Fibroblast of lung (primary cell): ENCODE results near the gene TNS1. TPM values are rescaled to one million over a fixed set of nuclear protein-coding genes. Genes with fewer than 3 reads are reported as not detected.

Source experiments
- DNase-seq, 2 donors: peaks; one replicate each; pipeline versions ENCODE4 v3.0.0 to v3.0.0-alpha.2; 2010; ENCODE audit warnings: low read depth in 2 of 2
- H2AFZ ChIP-seq: 2 replicates; pipeline ENCODE4 v1.5.1; 2012; ENCODE audit warnings: low read length, control low read depth, inconsistent platforms
- H3K27ac ChIP-seq: 2 replicates; pipeline ENCODE4 v1.5.1; 2011; ENCODE audit warnings: low read length, control low read depth; ENCODE audit not compliant: insufficient read depth
- H3K27me3 ChIP-seq: 2 replicates; pipeline ENCODE4 v1.5.1; 2011; ENCODE audit warnings: mild to moderate bottlenecking, low read length; ENCODE audit not compliant: control insufficient read depth, insufficient read depth
- H3K36me3 ChIP-seq: 2 replicates; pipeline ENCODE4 v1.5.1; 2011; ENCODE audit warnings: low read length; ENCODE audit not compliant: control insufficient read depth, insufficient read depth
- H3K4me1 ChIP-seq: 2 replicates; pipeline ENCODE4 v1.5.1; 2011; ENCODE audit warnings: low read length; ENCODE audit not compliant: control insufficient read depth, insufficient read depth; ENCODE audit errors: extremely low read depth
- H3K4me2 ChIP-seq: 2 replicates; pipeline ENCODE4 v1.5.1; 2011; ENCODE audit warnings: low read length, control low read depth; ENCODE audit not compliant: insufficient read depth; ENCODE audit errors: extremely low read depth
- H3K4me3 ChIP-seq, 4 experiments: fragments of 200-600 bp in 1 of 4; sonication (generic) in 1 of 4; replicated peaks in 1 of 4; 2 replicates each; pipeline ENCODE4 v1.5.1; 2011 to 2016; ENCODE audit warnings: low read length in 4 of 4, low read depth in 3 of 4, mild to moderate bottlenecking in 3 of 4, control low read depth in 2 of 4, inconsistent platforms in 1 of 4, mixed read lengths in 1 of 4; ENCODE audit not compliant: insufficient read depth in 1 of 4; ENCODE audit errors: control extremely low read depth in 1 of 4
- H3K79me2 ChIP-seq: 2 replicates; pipeline ENCODE4 v1.5.1; 2012; ENCODE audit warnings: mild to moderate bottlenecking, low read length, inconsistent platforms; ENCODE audit not compliant: control insufficient read depth, insufficient read depth
- H3K9ac ChIP-seq: 2 replicates; pipeline ENCODE4 v1.5.1; 2011; ENCODE audit warnings: mild to moderate bottlenecking, low read length, control low read depth; ENCODE audit not compliant: insufficient read depth
- H3K9me3 ChIP-seq: 2 replicates; pipeline ENCODE4 v1.5.1; 2012; ENCODE audit warnings: low read depth, low read length; ENCODE audit not compliant: control insufficient read depth, insufficient read depth
- H4K20me1 ChIP-seq: 2 replicates; pipeline ENCODE4 v1.5.1; 2011; ENCODE audit warnings: low read length; ENCODE audit not compliant: control insufficient read depth, insufficient read depth; ENCODE audit errors: extremely low read depth
- EZH2 ChIP-seq: IDR thresholded peaks from 2 replicates; pipeline ENCODE4 v1.5.1; 2012; ENCODE audit warnings: low read length, control low read depth, mild to moderate bottlenecking; ENCODE audit errors: missing control alignments
- polyA plus RNA-seq, 2 donors: library from polyadenylated mRNA; depleted of rRNA in 1 of 2; stranded (reverse) in 1 of 2; unstranded in 1 of 2; fragments of >200 nt; gene quantifications; 2 replicates each; pipeline ENCODE4 v1.2.1, GENCODE V29; 2011 to 2012; ENCODE audit warnings: missing spikeins in 1 of 2
- total RNA-seq: library from RNA; depleted of rRNA; stranded (reverse); fragments of >200 nt; gene quantifications from 2 replicates; pipeline ENCODE4 v1.2.1, GENCODE V29; 2014
- TF ChIP-seq, protein P1 (sequence below), 2 donors: IDR thresholded peaks in 1 of 2; conservative IDR thresholded peaks in 1 of 2; 1 replicate in 1 of 2; 2 replicates in 1 of 2; pipeline ENCODE4 v1.5.1; 2011 to 2012; ENCODE audit warnings: low read length in 2 of 2, control low read depth in 1 of 2, inconsistent platforms in 1 of 2, low read depth in 1 of 2, mild to moderate bottlenecking in 1 of 2

Gene TNS1
- total and polyA plus RNA-seq, 2 donors (not counting 1 experiment from before 2014, with no cell fraction given): 44.4 to 47.1 TPM

- Histone ChIP-seq H3K27me3 (no peaks in the 10 kb centered on the region), H3K9ac (no peak overlapping the region), H3K27ac (no peak overlapping the region), H3K9me3 (no peaks in the 10 kb centered on the region), H3K4me2 (no peak overlapping the region), H3K4me1 (peaks cover 6% of the 10 kb centered on the region), H3K79me2 (no peaks in the 10 kb centered on the region), H3K36me3 (no peaks in the 10 kb centered on the region), H4K20me1 (no peaks in the 10 kb centered on the region), H2AFZ (no peak overlapping the region), H3K4me3 (no peak overlapping the region)
- TF ChIP-seq EZH2: no peak
- TF ChIP-seq, protein P1, sequence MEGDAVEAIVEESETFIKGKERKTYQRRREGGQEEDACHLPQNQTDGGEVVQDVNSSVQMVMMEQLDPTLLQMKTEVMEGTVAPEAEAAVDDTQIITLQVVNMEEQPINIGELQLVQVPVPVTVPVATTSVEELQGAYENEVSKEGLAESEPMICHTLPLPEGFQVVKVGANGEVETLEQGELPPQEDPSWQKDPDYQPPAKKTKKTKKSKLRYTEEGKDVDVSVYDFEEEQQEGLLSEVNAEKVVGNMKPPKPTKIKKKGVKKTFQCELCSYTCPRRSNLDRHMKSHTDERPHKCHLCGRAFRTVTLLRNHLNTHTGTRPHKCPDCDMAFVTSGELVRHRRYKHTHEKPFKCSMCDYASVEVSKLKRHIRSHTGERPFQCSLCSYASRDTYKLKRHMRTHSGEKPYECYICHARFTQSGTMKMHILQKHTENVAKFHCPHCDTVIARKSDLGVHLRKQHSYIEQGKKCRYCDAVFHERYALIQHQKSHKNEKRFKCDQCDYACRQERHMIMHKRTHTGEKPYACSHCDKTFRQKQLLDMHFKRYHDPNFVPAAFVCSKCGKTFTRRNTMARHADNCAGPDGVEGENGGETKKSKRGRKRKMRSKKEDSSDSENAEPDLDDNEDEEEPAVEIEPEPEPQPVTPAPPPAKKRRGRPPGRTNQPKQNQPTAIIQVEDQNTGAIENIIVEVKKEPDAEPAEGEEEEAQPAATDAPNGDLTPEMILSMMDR (conservative IDR thresholded peaks at IDR 0.05 in 1 of 2, IDR thresholded peaks at IDR 0.05 in 1 of 2; ENCODE audit: low read depth in 1 of 2, low read length in 2 of 2): no peak
- DNase-seq: no peak
These were observed 48.7 kb downstream of the TNS1 start for GRCh38 chr2:217954051-217954450.

GRCh38 chr2:217953531-217953932 is 49.3 kb downstream of the TNS1 start:
- H3K4me2 ChIP-seq: no peak overlapping the region
- H3K9ac ChIP-seq: no peak overlapping the region
- H3K4me3 ChIP-seq: no peak overlapping the region
- no peak for DNase-seq
- peaks cover 6% of the 10 kb centered on the region for H3K4me1 ChIP-seq
- no peaks in the 10 kb centered on the region for H3K79me2 ChIP-seq
- no peak overlapping the region for H3K27ac ChIP-seq
- no peaks in the 10 kb centered on the region for H3K9me3 ChIP-seq
- H3K27me3 ChIP-seq: no peaks in the 10 kb centered on the region
- H3K36me3 ChIP-seq: no peaks in the 10 kb centered on the region
- TF ChIP-seq, protein P1 (conservative IDR thresholded peaks at IDR 0.05 in 1 of 2, IDR thresholded peaks at IDR 0.05 in 1 of 2; ENCODE audit: low read depth in 1 of 2, low read length in 2 of 2): peak in 1 of 2 donors; percentile 12
- TF ChIP-seq EZH2: no peak
- no peak overlapping the region for H2AFZ ChIP-seq
- no peaks in the 10 kb centered on the region for H4K20me1 ChIP-seq

- Histone ChIP-seq H3K36me3 (no peaks in the 10 kb centered on the region), H3K9me3 (no peaks in the 10 kb centered on the region), H3K4me2 (no peak overlapping the region), H3K79me2 (no peaks in the 10 kb centered on the region), H3K27me3 (no peaks in the 10 kb centered on the region), H2AFZ (no peak overlapping the region), H4K20me1 (no peaks in the 10 kb centered on the region), H3K9ac (no peak overlapping the region), H3K4me1 (peaks cover 6% of the 10 kb centered on the region), H3K4me3 (no peak overlapping the region), H3K27ac (no peak overlapping the region)
- no peak for TF ChIP-seq EZH2
- TF ChIP-seq, protein P1 (conservative IDR thresholded peaks at IDR 0.05 in 1 of 2, IDR thresholded peaks at IDR 0.05 in 1 of 2; ENCODE audit: low read depth in 1 of 2, low read length in 2 of 2): no peak
- peak in 1 of 2 donors; percentile 53 for DNase-seq
These were observed 49.7 kb downstream of the TNS1 start for GRCh38 chr2:217953011-217953481.
